GM12865 (cell line): ENCODE results near the gene STAC.

Source experiments
- DNase-seq: peaks from one replicate; pipeline ENCODE4 v3.0.0; 2010; ENCODE audit warnings: low read depth
- H3K4me3 ChIP-seq: 2 replicates; pipeline ENCODE4 v1.5.1; 2011; ENCODE audit warnings: mild to moderate bottlenecking, low read depth, low read length, control low read depth
- CTCF ChIP-seq: IDR thresholded peaks from 2 replicates; pipeline ENCODE4 v1.5.1; 2011; ENCODE audit warnings: low read length, control low read depth, low read depth, inconsistent platforms; ENCODE audit not compliant: insufficient read depth; ENCODE audit errors: missing control alignments

STAC gene

DNA sequence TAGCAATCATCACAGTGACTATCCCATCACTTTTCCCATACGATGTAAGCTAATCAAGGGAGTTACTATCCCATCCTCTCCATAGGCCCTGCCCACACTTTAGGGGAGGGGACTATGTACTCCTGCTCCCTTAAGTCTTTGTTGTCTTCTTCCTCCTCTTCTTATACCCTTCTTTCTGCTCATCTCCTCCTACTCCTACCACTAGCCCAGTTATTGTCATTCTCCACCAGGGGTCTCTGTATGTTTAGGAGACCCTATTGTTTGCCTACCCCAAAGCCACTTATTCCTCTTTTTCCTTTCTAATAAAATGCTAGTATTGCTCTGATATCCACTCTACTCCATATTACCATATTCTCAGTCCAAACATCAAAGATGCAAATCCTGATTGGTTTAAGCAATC is 27.8 kb downstream of the STAC start:
- peak; percentile 4 for TF ChIP-seq CTCF
- H3K4me3 ChIP-seq: no peak overlapping the region
- no peak for DNase-seq

- no peak for DNase-seq
Observed at GRCh38 chr3:36409862-36410261, 29.6 kb downstream of the STAC start.

GRCh38 chr3:36411587-36411986 is 31.3 kb downstream of the STAC start:
- no peak for DNase-seq
- no peak for TF ChIP-seq CTCF
- no peak overlapping the region for H3K4me3 ChIP-seq

More at GRCh38 chr3:36409862-36410261, 29.6 kb downstream of the STAC start:
- no peak for TF ChIP-seq CTCF
- no peak overlapping the region for H3K4me3 ChIP-seq

- no peak overlapping the region for H3K4me3 ChIP-seq
- no peak for DNase-seq
- no peak for TF ChIP-seq CTCF
Observed at GRCh38 chr3:36416599-36416998, 36.3 kb downstream of the STAC start.

DNA sequence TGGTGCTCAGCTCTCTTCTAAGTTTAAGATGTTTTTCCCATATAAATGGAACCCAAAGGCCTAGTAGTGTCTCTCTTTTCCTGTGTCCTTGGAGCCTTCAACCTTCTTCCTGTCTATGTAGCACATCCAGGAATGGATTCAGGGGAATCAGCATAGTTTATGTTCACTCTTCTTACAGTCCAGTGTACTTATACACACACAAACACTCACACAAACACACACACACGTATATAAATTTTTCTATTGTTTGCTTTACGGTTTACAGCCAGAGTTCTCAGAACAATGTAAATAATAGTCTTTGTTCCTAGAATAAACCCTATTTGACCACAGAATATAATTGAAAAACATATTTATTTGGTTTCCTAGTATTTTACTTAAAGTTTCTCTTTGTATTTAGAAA is 36.9 kb downstream of the STAC start:
- no peak for DNase-seq
- no peak overlapping the region for H3K4me3 ChIP-seq
- no peak for TF ChIP-seq CTCF

GRCh38 chr3:36418296-36418695 is 38.0 kb downstream of the STAC start:
- no peak for DNase-seq
- H3K4me3 ChIP-seq: no peak overlapping the region
- TF ChIP-seq CTCF: no peak

GRCh38 chr3:36428445-36428844 is 48.1 kb downstream of the STAC start:
- TF ChIP-seq CTCF: no peak
- DNase-seq: no peak
- H3K4me3 ChIP-seq: no peak overlapping the region
